Activated CD8-positive, alpha-beta memory T cell treated with anti-CD3 and anti-CD28 coated beads, Interleukin-2, amount 50 U/mL, for 1 hour (primary cell): ENCODE results near the gene TEK.
"Not testable (repeated sequence)": the region's sequence is repeated elsewhere in the genome, so short reads cannot be mapped to it uniquely, and the experiment has no call there.

Source experiments
- DNase-seq: peaks from one replicate; pipeline ENCODE4 v3.0.0-alpha.2; 2020; ENCODE audit errors: extremely low read depth

Gene TEK

GRCh38 chr9:27227192-27227591 lies 118.2 kb downstream of the TEK start:
- DNase-seq: no peak

GRCh38 chr9:27239648-27240047 lies 130.6 kb downstream of the TEK start:
- not testable (repeated sequence) for DNase-seq

- no peak for DNase-seq
Observed at GRCh38 chr9:27247756-27248155, 138.7 kb downstream of the TEK start.

GRCh38 chr9:27248702-27249101 lies 139.7 kb downstream of the TEK start:
- no peak for DNase-seq

GRCh38 chr9:27258662-27259061 lies 149.6 kb downstream of the TEK start:
- no peak for DNase-seq

GRCh38 chr9:27260789-27261516 lies 151.9 kb downstream of the TEK start:
- DNase-seq: no peak

GRCh38 chr9:27261517-27262211 lies 152.6 kb downstream of the TEK start:
- no peak for DNase-seq

- DNase-seq: no peak
Observed at GRCh38 chr9:27272103-27272502, 163.1 kb downstream of the TEK start.

GRCh38 chr9:27273186-27273585 lies 164.2 kb downstream of the TEK start:
- DNase-seq: no peak

GRCh38 chr9:27276193-27277030 lies 167.4 kb downstream of the TEK start:
- DNase-seq: no peak

- no peak for DNase-seq
Observed at GRCh38 chr9:27278374-27278773, 169.3 kb downstream of the TEK start.

- DNase-seq: no peak
Observed at GRCh38 chr9:27279611-27280010, 170.6 kb downstream of the TEK start.
